ENCODE data around the gene RFC3. TPM values are rescaled to one million over a fixed set of nuclear protein-coding genes. Genes with fewer than 3 reads are reported as not detected.

The RFC3 gene
- total RNA-seq, 1 experiment from 2014 or later = 20.4 TPM

DNA sequence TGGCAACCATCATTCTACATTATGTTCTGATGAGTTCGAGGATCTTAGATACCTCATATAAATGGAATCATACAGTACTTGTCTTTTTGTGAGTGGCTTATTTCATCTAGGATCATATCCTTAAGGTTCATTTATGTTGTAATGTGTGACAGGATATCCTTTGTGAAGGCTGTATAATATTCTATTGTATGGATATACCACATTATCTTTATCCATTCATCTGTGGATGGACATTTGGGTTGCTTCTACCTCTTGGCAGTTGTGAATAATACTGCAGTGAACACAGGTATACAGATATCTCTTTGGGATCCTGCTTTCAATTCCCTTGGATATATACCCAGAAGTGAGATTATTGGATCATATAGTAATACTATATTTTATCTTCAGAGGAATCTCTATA, 33.2 kb upstream of the RFC3 start:
- intact Hi-C loops (cut with micrococcal nuclease; ENCODE audit: unreplicated experiment) = no loop called here
- ChIA-PET CTCF (no interaction called here), POLR2A (ENCODE audit: unreplicated experiment) (no interaction called here)
- Histone ChIP-seq H3K9me2 (ENCODE audit: insufficient read depth) (no peaks in the 10 kb centered on the region), H3K9me3 (ENCODE audit: insufficient read depth, low read depth) (no peaks in the 10 kb centered on the region), H3K79me2 (ENCODE audit: low read depth) (no peaks in the 10 kb centered on the region), H3K4me2 (no peak overlapping the region), H3F3A (ENCODE audit: insufficient read depth, low read depth) (no peaks in the 10 kb centered on the region), H4K20me1 (ENCODE audit: insufficient read depth) (no peaks in the 10 kb centered on the region), H3K36me3 (ENCODE audit: low read depth) (no peaks in the 10 kb centered on the region), H3K4me1 (replicated peaks; ENCODE audit: insufficient read depth) (no peaks in the 10 kb centered on the region; the same call in 1 of the 2 replicates), H2AFZ (no peak overlapping the region), H3K27ac (no peak overlapping the region), H3K27me3 (ENCODE audit: insufficient read depth, low read depth) (no peaks in the 10 kb centered on the region), H3K4me3 (no peak overlapping the region)
- no peak for DNase-seq
- TF ChIP-seq, protein P1, sequence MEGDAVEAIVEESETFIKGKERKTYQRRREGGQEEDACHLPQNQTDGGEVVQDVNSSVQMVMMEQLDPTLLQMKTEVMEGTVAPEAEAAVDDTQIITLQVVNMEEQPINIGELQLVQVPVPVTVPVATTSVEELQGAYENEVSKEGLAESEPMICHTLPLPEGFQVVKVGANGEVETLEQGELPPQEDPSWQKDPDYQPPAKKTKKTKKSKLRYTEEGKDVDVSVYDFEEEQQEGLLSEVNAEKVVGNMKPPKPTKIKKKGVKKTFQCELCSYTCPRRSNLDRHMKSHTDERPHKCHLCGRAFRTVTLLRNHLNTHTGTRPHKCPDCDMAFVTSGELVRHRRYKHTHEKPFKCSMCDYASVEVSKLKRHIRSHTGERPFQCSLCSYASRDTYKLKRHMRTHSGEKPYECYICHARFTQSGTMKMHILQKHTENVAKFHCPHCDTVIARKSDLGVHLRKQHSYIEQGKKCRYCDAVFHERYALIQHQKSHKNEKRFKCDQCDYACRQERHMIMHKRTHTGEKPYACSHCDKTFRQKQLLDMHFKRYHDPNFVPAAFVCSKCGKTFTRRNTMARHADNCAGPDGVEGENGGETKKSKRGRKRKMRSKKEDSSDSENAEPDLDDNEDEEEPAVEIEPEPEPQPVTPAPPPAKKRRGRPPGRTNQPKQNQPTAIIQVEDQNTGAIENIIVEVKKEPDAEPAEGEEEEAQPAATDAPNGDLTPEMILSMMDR (conservative IDR thresholded peaks at IDR 0.05) = no peak
- no peak for TF ChIP-seq EZH2 (IDR thresholded peaks at IDR 0.05; ENCODE audit: low read depth)
- no TSS peak for BruUV-seq (replicated peaks)

DNA sequence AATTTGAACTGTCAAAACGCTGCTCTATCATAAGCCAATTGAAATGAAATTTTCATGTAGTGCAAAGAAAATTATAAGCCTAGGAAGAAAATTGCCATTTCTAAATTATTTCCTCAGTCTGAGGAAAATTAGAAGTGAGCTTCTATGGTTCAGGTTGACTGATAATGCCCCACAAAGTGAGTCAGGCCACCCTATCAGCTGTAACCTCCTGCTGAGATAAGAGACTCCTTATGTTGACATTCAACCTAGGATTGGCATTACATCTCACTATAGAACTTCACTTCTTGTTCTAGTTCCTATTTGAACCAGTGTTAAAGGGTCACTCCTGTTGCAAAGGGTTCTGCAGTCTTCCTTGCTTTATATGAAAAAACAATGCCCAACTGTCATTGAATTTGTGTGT, 32.6 kb upstream of the RFC3 start:
- POLR2A ChIA-PET (ENCODE audit: unreplicated experiment) = no interaction called here
- Histone ChIP-seq H2AFZ (no peak overlapping the region), H3K9me3 (ENCODE audit: insufficient read depth, low read depth) (no peaks in the 10 kb centered on the region), H3K4me2 (no peak overlapping the region), H3K27me3 (ENCODE audit: insufficient read depth, low read depth) (no peaks in the 10 kb centered on the region), H3K4me1 (replicated peaks; ENCODE audit: insufficient read depth) (no peaks in the 10 kb centered on the region; the same call in 1 of the 2 replicates), H3K9me2 (ENCODE audit: insufficient read depth) (no peaks in the 10 kb centered on the region), H3K36me3 (ENCODE audit: low read depth) (no peaks in the 10 kb centered on the region), H3F3A (ENCODE audit: insufficient read depth, low read depth) (no peaks in the 10 kb centered on the region), H3K79me2 (ENCODE audit: low read depth) (no peaks in the 10 kb centered on the region), H3K4me3 (no peak overlapping the region), H4K20me1 (ENCODE audit: insufficient read depth) (no peaks in the 10 kb centered on the region), H3K27ac (no peak overlapping the region)
- no TSS peak for BruUV-seq (replicated peaks)
- intact Hi-C loops (cut with micrococcal nuclease; ENCODE audit: unreplicated experiment) = no loop called here
- DNase-seq = no peak
- no peak for TF ChIP-seq EZH2 (IDR thresholded peaks at IDR 0.05; ENCODE audit: low read depth)
- TF ChIP-seq, protein P1 (conservative IDR thresholded peaks at IDR 0.05) = no peak
- CTCF ChIA-PET = no interaction called here

DNA sequence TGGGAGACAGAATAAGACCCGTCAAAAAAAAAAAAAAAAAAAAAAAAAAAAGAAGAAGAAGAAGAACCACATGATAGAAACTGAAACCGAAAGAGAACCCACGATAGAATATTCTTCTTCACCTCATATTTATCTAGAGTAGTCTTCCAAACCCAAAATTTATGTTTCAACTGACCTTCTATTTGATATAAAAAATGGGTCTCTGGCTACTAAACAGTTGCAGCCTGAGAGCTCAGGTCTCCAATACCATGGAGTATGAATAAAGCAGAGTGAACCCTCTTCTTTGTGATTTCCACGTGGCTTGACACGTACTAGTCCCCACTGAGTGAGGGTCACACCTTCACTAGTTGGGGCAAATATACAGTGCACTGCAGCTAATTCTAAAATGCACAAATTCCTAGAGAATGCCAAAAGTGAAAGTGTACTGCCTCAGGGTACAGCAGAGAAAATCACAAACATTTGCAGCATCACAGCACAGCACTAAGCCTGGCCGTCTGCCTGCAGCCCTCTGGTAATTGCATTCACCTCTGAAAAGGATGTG, 30.8 kb upstream of the RFC3 start:
- H3F3A ChIP-seq (ENCODE audit: insufficient read depth, low read depth) = no peaks in the 10 kb centered on the region
- H2AFZ ChIP-seq = peak overlapping the region; percentile 5; the same call in 1 of the 2 replicates
- intact Hi-C loops (cut with micrococcal nuclease; ENCODE audit: unreplicated experiment) = no loop called here
- no peak for DNase-seq
- no peaks in the 10 kb centered on the region for H3K36me3 ChIP-seq (ENCODE audit: low read depth)
- no peak overlapping the region for H3K27ac ChIP-seq
- peak overlapping the region; percentile 27 for H3K4me2 ChIP-seq
- H3K4me3 ChIP-seq = peak overlapping the region; percentile 9; the same call in 1 of the 2 replicates
- H4K20me1 ChIP-seq (ENCODE audit: insufficient read depth) = no peaks in the 10 kb centered on the region
- H3K4me1 ChIP-seq (replicated peaks; ENCODE audit: insufficient read depth) = no peaks in the 10 kb centered on the region; the same call in 1 of the 2 replicates
- no peaks in the 10 kb centered on the region for H3K9me3 ChIP-seq (ENCODE audit: insufficient read depth, low read depth)
- TF ChIP-seq, protein P1 (conservative IDR thresholded peaks at IDR 0.05) = no peak
- TF ChIP-seq EZH2 (IDR thresholded peaks at IDR 0.05; ENCODE audit: low read depth) = no peak
- H3K9me2 ChIP-seq (ENCODE audit: insufficient read depth) = no peaks in the 10 kb centered on the region
- no TSS peak for BruUV-seq (replicated peaks)
- POLR2A ChIA-PET (ENCODE audit: unreplicated experiment) = interaction anchor here (0.6 kb wide), 1 partner anchor 1246 kb away, joined by 3 read pairs; no protein-coding TSS in a partner anchor
- H3K79me2 ChIP-seq (ENCODE audit: low read depth) = no peaks in the 10 kb centered on the region
- CTCF ChIA-PET = no interaction called here
- no peaks in the 10 kb centered on the region for H3K27me3 ChIP-seq (ENCODE audit: insufficient read depth, low read depth)

Measured in PC-9 (cell line).